HPDE6-E6E7 (cell line): ENCODE measurements around the gene FAM89B.
A peak's percentile ranks its signal among the peaks of the same experiment; 100 is the strongest.
"Not testable (repeated sequence)": the region's sequence is repeated elsewhere in the genome, so short reads cannot be mapped to it uniquely, and the experiment has no call there.

Source experiments
- DNase-seq: peaks from one replicate; pipeline ENCODE4 v3.0.0; 2011; ENCODE audit warnings: missing footprints; ENCODE audit errors: extremely low spot score

Gene FAM89B

DNA sequence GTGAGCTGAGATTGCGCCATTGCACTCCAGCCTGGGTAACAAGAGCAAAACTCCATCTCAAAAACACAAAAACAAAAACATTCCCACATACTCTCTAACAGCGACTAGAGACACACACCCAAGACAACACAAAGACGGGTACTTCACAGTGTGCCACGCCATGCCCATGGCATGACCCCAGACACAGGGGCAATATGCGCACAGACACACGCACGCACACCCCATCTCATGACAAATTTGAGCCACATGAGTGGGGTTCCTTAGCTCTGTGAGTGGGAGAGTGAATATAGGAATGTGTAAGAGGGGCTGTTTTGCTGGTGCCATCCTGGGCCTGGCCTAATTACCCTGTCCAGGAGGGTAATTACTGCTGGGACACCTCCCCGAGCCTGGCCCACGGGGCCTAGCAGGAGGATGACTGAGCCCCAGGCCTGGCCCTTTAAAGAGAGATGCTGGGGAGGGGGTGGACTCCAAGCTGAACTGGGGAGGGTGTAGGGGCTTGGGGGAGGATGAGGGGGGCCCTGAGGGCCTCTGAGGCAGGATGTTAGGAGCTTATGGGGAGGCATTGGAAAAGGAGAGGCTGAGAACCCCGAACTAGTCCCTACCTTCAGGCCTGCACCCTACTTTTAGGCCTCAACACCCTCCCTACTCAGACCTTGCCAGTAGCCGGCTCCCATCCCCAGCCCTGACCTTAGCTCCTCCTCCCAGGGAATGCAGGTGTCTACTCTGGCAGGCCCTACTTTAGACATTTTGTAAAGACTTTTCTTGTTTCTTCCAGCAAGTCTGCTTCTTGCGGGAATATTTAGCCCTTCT, 15.7 kb upstream of the FAM89B start:
- no peak for DNase-seq

DNA sequence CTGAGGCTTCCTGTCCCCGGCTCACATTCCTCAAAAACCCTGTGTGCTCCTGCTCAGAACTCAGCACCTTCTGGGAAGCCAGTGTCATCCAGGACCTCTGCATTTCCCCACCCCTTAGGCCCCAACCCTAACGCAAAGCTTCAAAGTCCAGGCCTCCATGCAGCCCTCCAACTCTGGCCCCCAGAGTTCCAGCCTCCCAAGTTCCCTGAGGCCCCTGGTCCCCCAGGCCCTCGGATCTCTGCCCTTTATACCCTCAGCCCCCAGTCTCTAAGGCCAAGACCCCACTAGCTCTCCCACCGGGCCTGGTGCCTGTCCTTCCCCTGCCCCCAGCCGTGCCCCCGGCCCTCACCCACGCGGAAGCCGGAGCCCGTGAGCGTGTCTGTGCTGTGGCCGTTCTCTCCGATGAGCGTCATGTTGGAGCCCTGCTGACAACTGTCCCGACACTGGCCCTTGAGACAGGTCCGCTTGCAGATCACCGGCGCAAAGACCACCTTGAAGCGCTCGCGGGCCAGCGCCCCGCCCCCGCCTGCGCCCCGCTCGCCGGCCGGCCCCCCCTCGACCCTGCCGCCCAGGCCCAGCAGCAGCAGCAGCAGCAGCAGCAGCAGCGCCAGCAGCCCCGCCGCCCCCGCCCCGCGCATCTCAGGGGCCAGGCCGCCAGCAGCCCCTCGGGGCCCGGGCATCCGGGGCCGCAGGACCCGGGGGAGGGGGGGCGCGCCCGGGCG, 14.9 kb upstream of the FAM89B start:
- DNase-seq = no peak

DNA sequence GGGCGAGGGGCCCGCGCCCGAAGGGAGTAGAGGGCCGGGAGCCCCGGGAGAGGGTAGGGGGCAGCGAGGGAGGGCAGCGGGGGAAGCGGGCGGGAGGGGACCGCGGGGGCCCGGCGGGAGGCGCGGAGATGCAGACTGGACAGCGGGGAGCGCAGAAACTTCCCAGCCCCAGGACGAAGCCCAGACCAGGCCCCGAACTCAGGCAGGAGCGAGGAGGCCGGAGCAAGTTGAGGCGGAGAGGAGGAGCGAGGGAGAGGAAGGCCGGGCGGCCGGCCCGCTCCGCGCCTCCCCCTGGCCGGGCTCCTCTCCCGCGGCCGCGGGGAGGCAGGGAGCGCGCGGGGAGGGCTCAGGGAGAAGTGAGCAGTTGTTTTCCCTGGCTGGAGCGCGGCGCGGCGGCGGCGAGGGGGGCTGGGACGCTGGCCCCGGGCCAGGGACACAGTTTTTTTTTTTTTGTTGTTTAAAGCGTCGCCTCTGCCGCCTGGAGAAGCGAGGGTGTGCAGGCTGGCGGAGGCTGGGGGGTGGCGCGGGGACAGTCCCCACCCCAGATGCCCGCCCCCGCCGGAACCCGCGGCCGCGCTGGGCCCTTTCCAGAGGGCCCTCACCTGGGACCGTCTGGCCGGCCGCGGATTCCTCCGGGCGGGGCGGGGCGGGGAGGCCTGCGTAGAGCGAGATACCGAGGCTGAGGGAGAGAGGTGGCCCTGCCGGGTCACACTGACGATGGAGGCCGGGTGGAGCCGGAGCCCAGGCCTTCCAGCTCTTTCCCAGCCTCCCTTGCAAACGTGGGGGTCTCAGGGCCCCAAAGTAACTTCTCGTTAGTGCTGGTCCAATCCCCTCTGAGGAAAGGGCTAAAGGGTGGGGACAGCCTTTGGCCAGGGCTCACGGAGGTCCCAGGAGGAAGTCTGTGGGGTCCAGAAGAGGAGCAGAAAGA, 14.1 kb upstream of the FAM89B start, which contains the start of gene LTBP3:
TSS of gene LTBP3 (minus strand) at position 358 of the 928 bp plus-strand sequence. CDS start 400 bp downstream, outside the sequence.
- DNase-seq = no peak

DNA sequence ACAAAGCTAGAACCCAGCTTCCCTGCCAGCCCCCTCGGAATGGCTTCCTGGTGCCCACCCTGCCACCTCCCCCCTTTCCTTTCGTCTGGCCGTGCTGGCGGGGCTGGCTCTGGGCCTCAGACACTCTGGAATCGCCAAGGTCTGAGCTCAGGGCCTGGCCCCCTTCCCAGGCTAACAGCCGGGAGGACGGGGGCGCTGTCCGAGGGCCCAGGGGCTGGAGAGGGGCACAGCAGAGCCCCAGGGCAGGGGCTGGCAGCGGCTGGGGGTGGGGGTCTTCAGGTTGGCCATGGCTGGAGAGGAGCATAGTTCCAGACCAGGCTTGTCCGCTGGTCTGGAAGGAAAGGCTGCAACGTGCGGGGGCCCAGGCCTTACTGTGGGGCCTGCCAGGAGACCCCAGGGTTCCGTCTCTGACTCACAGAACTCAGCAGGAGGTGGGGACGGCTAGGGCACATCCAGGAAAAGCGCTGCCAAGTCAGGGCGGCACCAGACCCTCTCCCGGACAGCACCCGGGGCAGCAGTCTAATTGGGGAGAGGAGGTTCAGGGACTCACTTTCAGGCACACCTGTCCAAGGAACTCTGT, 13.3 kb upstream of the FAM89B start:
- no peak for DNase-seq

DNA sequence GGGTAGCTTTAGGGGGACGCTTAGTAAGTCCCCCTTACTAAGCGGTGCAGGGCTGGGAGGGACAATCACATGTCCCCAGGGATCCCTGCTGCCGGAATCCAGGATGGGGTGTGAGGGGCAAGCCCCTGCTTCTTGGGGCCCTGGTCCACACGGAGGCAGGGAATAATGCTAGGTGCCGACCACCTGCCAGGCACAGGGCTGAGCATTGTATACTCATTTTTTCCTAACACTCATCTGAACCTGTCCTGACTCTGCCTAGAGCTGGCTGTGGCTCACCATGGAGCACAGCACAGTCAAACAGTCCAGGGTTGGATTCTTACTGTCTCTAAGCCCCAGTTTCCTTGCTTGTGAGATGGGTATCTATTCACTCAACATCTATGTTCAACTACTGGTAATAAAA, 12.8 kb upstream of the FAM89B start:
- DNase-seq = no peak

DNA sequence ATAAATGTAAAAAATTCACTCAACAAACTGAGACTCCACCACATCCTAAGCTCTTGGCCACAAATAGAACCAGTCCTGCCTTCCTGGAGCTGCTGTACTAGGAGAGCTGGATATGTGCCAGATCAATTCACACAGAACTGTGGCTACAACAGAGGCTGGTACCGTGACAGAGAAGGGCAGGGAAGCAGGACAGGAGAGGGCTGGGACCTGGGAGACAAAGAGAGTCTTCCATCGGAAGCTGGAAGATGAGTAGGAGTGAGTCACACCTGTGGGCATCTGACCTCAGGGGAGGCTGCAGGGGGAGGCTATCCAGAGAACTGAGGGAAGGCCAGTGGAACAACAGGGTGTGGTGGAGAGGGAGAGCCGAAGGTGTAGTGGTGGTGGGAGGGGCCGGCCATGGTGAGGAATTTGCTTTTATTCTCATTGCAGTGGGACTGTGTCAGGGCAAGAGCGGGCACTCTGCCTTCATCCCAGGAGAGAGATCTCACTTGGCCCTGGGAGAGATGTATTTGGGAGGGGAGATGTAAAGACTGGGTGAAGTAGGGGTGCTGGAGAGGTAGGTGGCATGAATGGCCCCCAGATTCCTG, 12.3 kb upstream of the FAM89B start:
- no peak for DNase-seq

DNA sequence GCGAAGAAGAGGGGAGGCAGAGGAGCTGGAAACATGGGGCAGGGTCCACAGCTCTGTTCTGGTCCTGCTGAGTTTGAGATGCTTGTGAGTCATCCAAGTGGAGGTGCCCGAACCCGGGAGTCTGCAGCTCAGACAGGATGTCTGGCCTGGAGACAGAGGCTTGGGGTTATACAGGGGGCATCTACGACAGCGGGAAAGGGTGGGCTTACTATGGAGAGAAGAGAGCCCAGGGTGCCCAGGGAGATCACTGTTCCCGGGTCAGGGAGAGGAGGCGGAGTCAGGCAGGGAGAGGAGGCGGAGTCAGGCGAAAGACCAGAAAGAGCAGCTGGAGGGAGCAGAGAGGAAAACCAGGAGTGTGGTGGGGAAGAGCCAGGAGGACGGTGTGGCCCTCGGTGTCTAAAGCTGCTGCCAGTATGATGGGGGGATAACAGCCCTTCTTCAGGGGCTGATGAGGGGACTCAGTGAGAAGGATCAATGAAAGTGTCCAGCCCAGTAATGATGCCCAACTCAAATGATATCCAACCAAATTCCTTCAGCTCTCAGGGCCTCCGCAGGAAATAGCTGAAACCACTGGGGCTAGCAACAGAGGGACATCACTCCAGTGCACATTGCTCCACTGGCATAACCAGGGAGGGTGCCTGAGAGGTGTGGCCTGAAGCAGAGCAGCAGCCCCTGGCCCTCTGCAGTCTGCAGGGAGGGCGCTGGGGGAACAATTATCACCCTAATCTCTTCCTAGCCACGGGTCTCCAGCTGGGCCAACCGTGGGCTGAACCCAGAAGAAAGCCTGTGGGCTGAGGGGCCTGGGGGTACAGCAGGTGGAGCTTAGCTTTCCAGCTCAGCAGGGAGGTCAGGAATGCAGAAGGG, 11.6 kb upstream of the FAM89B start:
- DNase-seq = no peak

DNA sequence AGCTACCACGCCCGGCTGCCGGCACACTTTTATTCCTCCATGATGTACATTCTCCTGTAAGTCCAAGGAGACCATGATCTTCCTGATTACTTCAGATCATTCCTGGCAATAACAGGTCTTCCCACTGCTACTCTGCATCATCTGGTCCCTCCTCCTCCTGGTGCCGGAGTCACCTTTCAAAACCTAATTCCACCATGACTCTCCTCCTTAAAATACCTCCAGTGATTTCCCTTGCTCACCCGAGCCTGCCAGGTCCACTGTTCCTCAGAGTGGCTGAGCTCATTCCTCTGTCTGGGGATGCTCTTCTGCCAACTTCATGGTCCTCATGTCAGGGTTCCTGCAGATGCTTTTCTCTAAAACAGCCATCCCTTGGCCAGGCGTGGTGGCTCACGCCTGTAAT, 10.3 kb upstream of the FAM89B start:
- DNase-seq = no peak

DNA sequence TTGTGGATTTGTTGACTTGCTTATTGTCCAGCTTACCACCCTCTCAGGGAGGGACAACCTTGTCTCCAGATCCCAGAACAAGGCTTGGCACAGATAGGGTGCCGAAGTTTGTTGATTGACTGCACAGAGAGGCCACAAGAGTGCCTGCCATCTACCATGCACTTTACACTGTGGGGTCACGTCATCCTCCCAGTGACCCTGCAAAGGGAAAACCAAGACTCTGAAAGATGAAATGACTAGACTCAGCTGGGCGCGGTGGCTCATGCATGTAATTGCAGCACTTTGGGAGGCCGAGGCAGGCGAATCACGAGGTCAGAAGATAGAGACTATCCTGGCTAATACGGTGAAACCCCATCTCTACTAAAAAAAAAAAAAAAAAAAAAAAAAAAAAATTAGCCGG, 9.6 kb upstream of the FAM89B start:
- no peak for DNase-seq

DNA sequence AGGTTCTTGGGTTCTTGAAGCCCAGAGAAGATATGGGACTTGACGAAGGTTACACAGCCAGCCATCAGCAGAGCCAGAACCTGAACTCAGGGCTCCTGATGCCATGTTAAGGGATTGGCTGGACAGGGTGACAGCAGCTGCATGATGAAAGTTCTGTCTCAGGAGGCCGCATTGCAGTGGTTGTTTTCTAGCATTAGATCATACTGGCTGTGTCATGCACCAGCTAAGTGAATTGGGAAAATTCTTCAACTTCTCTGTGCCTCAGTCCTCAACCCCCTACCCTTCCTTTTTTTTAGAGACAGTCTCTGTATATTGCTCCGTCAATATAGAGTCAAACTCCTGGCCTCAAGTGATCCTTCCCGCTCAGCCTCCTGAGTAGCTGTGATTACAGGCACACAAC, 8.7 kb upstream of the FAM89B start:
- no peak for DNase-seq

DNA sequence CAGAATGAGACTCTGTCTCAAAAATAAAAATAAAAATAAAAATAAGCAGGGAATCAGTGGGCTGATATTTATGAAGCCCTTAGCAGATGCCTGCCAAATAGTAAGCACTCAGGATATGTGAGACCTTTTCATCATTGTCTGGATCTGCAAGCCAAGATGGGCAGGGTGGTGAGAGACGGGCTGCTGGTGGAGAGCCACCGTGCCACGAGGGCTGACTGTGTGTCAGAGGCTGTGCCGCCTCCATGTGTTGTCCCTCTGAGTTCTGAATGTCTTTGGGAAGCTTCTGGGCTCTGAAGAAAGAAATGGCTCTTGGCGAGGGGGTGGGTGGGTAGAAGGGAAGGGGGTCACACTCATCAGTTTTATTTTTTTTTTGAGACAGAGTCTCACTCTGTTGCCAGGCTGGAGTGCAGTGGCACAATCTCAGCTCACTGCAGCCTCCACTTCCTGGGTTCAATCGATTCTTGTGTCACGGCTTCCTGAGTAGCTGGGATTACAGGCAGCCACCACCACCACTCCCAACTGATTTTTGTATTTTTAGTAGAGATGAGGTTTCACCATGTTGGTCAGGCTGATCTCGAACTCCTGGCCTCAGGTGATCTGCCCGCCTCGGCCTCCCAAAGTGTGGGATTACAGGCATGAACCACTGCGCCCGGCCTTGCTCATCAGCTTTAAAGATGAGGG, 7.3 kb upstream of the FAM89B start:
- not testable (repeated sequence) for DNase-seq

DNA sequence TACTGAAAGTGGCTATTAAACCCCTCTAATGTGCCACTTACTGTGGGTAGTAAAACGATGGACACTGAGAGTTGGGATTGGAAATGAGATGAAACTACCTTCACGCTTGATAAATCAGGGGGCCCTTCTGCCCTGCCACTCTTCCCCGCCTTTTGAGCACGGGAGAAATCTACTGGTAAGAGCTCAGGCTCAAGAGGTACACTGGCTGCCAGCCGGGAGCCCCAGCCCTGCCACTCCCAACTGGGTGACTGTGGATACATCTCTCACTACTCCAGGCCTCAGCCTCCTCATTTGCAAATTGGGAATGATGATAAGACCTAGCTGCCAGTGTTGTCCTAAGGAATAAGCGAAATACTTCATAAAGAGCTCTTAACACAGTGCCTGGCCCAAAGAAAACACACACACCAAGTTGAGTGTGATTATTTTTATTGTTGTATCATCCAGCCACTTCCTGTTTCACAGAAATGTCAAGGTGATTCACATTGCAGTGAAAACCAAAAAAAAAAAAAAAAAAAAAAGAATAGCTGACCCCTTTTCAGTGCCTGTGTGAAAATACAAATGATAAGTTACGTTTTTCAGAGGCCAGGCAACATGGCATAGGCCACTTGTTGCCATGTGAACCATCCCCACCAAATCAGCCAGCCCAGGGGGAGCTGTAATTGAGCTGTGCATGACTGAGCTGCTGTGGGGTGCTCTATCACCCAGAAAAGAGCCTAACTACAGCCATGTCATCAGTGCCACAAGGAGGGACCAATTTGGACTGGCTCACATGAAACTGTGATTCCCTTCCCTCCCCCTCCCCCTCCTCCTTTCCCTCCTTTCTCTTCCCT, 6.5 kb upstream of the FAM89B start:
- DNase-seq = no peak

DNA sequence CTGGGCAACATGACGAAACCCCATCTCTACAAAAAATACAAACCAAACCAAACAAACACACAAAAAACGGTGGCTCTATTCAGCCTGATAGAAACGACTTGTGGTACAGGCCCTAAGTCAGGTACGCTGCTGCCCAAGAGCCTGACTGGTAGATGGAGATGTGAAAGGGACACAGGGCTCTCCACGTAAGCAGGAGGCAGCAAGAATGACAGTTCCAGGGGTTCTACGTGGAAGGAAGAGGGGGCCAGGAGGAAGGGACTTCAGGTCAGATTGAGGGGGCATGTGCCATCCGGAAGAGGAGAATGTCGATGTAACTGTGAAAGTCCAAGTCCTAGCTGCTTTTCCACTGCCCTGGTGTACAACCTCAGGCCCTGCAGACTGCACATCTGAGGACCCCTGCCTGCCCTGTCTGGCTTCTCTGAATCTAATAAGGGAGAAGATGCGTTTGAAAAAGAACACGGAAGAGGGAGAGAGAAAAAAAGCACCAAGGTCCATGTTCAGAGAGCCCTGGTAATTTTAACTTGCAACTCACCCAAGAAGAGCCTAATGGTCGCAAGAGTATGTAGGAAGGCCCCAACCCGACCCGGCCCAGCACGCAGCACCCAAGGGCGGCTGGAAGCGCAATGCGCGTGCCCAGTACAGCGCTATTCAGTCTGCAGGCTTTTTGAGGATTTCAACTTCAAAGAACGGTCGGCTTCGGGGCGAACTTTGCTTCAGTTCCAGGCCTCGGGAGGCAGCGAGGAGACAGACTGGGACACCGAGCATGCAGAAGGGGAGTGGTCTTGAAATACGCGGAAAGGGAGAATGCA, 3.0 kb upstream of the FAM89B start:
- no peak for DNase-seq

DNA sequence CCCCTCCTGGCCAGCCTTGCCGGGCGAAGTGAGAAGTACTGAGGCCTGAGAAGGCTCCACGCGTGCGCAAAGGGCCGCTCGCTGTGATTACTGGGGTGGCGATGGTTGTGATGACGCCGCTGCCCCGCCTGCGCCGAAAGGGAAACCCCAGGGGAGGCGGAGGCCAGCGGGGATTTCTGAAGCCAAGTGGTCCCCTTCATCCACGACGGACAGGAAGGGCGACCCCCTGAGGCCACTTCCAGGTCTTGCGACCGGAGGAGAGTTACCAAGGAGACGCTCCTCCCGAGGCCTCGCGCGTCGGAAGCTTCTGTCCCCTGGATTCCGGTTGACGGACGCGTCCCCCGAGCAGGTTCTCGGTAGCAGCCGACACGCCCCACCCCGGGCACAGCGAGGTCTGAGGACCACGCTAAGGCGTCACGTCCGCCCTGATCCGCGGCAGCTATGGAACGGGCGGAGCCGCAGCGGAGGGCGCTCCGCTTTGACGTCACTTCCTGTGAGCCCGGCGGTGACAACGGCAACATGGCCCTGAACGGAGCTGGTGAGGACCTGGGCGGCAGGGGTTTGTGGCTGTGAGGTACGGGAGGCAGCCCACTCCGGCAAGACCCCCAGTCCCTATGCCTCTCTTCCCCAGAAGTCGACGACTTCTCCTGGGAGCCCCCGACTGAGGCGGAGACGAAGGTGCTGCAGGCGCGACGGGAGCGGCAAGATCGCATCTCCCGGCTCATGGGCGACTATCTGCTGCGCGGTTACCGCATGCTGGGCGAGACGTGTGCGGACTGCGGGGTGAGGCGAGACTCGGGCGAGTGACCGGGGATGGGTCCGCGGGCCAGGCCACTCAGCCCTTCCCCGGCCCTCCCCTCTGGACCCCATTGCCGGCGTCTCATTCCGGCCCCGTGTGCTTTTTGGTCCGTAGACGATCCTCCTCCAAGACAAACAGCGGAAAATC, 2.1 kb upstream of the FAM89B start, which contains the start of gene ZNRD2:
TSS of gene ZNRD2 (plus strand) at position 505 of the 946 bp plus-strand sequence. CDS start at position 520, 15 bp downstream.
- DNase-seq = peak; percentile 97

DNA sequence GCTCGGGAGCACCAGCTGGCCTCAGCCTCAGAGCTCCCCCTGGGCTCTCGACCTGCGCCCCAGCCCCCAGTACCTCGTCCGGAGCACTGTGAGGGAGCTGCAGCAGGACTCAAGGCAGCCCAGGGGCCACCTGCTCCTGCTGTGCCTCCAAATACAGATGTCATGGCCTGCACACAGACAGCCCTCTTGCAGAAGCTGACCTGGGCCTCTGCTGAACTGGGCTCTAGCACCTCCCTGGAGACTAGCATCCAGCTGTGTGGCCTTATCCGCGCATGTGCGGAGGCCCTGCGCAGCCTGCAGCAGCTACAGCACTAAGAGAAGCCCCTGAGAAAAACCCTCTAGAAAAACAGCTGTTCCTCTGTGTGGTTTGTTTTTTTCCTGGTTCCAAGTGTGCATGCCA, 918 bp upstream of the FAM89B start:
- DNase-seq = no peak

DNA sequence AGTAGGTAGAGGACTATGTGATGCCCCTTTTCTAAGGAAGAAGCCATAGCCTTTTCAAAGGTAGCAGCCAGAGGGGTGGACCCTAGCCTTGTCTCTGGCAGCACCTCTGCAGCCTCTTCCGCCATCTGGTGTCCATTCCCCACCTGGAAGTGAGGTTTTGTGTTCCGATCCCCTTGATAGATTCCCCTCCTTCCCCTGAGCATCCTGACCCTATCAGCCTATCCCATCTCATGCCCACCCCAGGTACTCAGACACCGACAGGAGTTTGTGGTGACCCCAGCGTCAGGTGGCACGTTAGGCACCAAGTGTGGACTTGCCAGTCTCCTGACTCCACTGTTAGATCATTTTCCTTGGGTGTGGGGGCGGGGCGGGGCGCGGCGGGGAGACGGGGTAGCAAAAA, 398 bp upstream of the FAM89B start:
- no peak for DNase-seq
